HG03159 (cell line): Measurements from ENCODE around the gene TACC2.

Experiments used
- ATAC-seq: cut with Tn5 transposase; IDR thresholded peaks from one replicate; pipeline ENCODE4 v1.9.1; 2021; ENCODE audit warnings: mild to moderate bottlenecking, moderate library complexity; ENCODE audit not compliant: unreplicated experiment

Gene TACC2

DNA sequence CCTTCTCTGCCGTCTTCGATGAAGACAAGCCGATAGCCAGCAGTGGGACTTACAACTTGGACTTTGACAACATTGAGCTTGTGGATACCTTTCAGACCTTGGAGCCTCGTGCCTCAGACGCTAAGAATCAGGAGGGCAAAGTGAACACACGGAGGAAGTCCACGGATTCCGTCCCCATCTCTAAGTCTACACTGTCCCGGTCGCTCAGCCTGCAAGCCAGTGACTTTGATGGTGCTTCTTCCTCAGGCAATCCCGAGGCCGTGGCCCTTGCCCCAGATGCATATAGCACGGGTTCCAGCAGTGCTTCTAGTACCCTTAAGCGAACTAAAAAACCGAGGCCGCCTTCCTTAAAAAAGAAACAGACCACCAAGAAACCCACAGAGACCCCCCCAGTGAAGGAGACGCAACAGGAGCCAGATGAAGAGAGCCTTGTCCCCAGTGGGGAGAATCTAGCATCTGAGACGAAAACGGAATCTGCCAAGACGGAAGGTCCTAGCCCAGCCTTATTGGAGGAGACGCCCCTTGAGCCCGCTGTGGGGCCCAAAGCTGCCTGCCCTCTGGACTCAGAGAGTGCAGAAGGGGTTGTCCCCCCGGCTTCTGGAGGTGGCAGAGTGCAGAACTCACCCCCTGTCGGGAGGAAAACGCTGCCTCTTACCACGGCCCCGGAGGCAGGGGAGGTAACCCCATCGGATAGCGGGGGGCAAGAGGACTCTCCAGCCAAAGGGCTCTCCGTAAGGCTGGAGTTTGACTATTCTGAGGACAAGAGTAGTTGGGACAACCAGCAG, 221.7 kb downstream of the TACC2 start:
- no peak for ATAC-seq

DNA sequence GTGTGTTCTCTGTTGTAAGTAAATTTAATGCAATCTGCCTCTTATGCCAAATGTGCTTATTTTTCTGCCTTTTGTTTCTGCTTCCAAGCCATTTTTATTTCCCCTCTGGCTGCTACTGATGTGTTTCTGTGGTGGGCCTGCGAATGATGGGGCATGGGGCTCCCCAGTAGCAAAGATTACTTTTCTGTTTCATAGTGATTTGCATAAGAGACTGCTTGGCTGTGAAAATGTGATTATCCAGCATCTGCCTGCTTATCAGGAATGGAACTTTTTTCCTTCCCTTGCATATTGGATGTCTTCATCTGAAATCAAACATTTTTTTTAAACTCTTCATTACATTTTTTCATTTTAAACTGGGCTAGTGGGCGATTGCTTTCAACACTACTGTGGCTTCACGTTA, 224.4 kb downstream of the TACC2 start:
- no peak for ATAC-seq

DNA sequence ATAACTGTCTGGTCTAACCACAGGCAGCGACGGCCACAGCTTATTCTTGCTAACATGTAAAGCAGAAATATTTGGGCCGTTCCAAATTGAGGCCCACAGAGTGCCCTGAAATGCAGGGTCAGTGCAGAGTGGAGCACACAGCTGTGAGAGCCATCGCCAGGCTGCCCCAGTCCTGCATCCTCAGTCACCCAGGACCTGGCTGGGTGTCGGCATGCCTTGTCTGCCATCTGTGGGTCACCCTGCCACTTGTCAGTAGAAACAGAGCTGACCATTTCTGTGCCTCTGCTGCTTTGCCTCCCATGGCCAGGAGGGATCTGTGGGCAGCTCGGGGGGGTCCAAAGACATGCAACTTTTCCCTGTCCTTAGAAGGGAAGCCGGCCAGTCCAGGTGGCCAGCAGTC, 224.8 kb downstream of the TACC2 start:
- no peak for ATAC-seq

DNA sequence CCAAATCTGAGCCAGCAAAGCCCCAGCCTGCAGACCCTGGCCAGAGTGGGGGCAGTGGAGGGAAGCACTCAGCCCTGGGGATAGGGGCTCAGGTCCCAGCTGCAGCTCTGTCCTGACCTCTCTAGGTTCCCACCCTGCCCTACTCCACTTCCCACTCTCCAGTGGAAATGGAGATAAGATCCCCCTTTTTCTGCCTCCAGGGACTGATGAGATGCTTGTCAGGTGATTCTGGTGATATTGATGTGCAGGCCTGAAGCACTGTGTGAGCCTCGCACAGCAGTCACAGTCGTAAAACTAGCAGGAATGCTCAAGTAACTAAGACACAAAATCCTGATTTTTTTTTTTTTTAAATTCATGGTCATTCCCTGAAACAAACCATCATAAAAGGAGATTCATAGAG, 227.1 kb downstream of the TACC2 start:
- ATAC-seq: no peak

DNA sequence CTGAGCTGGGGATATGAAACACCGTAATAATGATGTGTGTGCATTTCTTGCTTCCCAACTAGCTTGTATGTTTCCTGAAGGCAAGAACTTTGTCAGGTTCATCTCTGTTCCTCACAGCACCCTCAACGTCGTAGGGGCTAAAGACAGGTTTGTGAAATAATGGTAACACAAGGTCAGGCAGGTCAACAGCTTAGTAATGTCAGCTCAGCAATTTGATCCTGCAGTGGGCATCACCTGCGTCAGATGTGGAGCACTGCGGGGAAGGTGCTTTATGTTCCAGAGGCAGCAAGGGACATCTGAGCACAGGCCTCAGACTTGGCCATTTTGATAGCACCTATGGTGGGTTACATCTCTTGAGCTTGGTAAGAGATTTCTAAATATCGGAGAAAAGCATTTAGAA, 230.4 kb downstream of the TACC2 start:
- ATAC-seq: no peak

DNA sequence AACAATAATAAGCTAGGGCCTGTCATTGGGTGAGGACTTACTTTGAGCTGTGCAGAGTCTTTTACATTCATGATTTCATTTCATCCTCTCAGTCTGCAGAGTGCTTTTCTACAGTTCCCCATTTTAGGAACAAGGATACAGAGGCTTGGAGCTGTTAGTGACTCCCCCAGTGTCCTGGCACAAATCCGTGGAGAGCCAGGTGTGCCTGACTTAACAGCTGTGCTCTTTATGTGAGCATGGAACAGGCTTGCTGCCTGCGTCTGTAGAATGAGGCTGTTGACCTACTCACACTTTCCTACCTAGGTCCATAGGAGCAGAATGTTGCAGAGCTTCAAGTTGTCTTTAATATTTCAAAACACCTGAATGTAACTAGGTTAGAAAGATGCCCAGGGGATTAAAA, 231.8 kb downstream of the TACC2 start:
- ATAC-seq: no peak

DNA sequence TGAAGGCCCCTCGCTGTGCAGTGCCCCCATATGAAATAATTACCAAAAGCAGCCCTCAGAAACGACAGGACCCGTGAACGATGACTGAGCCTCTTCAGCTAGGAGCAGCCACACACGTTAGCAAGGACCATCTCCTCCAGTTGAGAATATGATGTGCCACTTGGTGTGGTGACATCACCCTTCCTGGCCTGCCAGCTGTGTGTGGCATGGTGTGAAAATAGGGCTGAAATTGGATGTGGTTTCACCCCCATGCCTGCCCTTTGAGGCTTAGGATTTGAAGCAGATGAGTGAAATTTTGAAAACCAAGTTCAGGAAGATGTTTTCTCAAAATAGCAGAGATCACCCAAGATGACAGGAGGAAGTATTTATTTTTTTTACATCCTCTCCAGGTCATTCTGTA, 233.0 kb downstream of the TACC2 start:
- no peak for ATAC-seq

DNA sequence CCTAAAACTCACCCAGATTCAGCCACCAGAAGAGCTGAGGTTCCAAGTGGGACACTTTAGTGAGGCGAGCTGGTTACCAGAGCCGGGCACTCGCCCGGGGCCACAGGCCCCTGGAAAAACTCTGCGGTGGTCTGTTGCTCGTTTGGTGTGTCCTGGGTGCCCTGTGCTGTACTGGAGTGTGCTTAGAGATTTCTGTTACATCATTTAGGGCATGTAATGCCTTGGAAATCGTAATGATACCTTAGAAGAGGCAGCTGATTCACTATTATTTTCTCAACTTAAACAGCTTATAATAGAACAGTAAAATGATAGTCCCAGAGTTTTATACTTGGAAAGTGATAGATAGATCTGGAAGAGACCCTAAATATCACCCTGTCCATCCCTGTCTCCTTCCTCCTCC, 233.7 kb downstream of the TACC2 start:
- no peak for ATAC-seq

DNA sequence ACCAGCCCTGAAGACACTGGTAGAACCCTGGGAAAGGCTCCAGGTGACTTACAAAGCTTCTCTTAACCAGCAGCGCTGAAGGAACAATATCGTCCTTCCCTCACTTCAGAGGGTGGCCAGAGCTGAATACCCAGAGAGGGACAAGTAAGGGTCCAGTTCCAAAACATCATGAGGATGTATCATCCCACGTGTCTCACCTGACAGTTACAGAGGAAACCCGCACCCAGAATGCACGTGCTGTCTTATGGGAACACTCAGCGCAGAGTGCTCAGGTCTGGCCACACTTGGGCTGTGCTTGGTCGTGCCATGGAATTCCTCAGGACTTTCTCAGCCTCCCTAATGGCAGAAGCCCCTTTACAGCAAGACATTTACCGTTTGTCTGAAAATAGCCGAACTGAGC, 235.2 kb downstream of the TACC2 start:
- ATAC-seq: no peak

DNA sequence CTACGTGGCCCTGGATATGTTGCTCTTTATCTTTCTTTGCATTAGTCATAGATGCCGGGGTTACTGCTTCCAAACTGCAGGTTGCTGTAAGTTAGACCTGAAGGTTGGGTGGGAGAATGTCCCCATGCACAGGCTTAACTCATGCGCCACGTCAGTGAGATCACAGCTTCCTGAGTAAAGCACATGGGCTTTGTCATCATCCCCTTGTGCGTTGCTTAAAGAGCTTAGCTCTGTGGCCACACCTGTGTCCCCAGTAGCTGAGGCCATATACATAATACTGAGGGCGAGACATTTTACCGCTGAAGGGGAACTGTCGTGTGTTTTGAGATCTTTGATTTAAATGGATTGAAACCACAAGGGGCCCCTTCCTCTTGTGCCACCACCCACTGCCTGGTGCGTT, 236.4 kb downstream of the TACC2 start:
- no peak for ATAC-seq

DNA sequence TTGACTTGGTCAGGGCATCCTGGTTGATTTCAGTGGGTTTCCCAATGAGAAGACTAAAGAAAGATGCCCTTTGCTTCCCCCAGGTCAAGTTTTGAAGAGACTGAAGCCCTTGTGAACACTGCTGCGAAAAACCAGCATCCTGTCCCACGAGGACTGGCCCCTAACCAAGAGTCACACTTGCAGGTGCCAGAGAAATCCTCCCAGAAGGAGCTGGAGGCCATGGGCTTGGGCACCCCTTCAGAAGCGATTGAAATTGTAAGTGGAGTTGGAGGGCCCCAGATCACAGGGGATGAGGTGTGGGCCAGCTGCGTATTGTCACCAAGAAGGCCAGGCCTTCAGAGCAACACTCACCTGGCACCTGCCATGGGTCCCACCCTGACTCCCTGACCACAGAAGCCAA, 238.8 kb downstream of the TACC2 start:
- ATAC-seq: no peak

DNA sequence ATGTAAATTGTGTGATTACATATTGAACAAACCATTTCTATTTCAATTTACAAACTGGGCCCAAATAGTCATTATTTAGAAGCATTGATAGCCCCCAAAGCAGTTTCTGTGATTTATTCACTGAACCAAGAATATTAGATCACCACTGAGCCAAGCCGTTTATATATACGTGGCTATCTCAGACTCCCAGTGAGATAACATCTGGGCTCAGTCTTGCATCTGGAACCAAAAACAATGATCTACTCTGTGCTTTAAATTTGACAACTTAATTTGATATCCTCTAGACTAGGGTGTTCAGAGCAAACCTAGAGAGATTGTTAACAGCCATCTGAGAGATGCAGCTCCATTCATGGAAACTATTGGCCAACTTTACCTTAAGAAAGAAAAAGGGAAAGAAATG, 240.7 kb downstream of the TACC2 start:
- ATAC-seq: no peak

DNA sequence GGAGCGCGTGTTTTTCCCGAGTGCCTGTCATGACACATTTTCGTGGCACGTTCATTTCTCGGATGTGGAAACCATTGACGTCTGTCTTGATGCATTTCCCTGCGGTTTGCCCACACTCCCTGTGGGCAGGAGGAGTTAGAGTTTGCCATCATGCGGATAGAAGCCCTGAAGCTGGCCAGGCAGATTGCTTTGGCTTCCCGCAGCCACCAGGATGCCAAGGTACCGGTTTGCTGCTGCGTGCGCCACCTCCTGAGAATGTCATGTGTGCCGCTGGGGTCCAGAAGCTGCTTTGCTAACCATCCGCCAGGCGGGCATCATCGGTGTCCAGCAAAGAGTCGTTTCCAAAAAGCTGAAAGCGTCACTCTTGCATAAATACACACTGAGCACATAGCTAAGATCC, 241.3 kb downstream of the TACC2 start:
- no peak for ATAC-seq

DNA sequence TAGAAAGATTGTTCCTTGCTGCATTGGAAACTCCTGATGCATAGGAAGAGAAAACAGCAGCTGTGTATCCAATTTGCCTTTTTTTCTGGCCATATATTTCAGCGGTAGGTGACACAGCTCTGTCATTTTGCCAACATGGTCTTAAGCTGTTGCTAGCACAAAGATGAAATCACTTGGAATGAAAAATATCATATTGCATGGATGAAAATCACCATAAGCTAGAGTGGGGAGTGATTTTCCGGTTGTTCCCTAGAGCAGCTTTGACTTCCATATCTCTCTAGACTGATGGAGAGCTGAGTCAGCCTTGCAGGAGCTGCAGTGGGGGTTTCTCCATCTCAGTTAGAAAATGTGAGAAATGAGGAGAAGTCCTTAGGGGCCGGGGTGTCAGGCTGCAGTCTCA, 243.8 kb downstream of the TACC2 start:
- ATAC-seq: no peak

DNA sequence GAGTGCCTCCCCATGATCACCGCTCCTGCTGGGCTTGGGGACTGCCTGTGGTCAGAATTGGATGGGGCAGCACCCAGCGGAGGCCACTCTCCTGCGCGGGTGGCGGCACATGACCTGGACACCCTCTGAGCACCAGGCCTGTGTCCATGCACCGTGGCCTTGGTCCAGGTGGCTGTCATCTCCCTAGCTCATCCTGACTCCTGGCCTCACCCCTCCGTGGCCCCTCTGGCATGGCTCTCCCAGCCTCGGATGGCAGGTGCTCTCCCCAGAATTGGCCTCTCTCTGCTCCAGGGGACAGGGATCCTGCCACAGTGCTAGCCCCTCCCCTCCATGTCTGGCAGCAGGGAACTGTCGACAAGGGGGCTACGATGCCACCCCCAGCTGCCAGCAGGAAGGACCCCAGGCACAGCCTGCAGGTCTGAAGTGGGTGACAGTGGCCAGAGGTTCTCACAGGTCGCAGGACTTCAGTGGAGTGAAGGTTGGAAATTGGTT, 244.9 kb downstream of the TACC2 start:
- ATAC-seq: no peak

DNA sequence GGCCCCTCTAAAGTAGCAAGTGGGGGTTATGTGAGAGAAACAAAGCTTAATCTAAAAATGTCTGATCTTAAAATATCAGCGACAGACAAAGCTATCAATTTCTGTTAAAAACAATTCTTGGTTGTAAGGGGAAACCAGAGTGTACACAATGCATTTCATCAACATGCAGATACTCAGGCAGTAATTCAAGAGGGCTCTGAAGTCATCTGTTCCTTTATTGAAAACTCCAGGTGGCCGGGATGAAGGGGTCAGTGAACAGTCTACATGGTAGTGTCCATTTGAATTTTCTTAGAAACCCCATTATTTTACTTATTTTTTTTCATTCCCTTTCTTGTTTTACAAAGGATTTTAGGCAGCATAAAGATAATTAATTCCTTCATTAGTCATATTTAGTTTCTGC, 245.5 kb downstream of the TACC2 start:
- ATAC-seq: no peak

DNA sequence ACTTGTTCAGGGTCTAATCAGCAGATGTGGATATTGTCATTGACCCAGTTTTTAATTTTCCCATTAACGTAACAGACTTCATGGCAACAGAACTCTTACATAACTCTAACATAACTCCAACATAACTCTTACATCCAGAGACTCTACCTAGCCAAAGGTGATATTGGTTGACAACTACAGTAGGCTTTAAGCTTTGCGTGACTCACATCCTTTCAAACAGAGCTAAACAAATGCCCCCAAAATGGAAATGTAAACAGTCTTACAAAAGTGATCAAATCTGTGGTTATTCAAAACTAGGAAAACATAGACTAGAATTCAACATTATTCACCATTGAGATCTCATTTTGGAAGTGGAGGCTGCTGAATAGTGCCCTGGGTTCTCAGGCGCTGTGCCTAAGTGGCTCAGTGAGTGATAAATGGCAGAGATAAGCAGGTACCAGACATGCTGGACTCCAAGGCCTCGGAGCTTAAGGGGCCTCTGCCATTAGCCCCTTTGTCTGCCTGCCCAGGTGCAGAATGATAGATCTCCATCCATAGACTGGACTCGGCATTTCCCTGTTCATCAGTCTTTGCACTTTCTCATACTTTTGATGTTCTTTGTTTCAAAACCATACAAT, 247.8 kb downstream of the TACC2 start:
- no peak for ATAC-seq

DNA sequence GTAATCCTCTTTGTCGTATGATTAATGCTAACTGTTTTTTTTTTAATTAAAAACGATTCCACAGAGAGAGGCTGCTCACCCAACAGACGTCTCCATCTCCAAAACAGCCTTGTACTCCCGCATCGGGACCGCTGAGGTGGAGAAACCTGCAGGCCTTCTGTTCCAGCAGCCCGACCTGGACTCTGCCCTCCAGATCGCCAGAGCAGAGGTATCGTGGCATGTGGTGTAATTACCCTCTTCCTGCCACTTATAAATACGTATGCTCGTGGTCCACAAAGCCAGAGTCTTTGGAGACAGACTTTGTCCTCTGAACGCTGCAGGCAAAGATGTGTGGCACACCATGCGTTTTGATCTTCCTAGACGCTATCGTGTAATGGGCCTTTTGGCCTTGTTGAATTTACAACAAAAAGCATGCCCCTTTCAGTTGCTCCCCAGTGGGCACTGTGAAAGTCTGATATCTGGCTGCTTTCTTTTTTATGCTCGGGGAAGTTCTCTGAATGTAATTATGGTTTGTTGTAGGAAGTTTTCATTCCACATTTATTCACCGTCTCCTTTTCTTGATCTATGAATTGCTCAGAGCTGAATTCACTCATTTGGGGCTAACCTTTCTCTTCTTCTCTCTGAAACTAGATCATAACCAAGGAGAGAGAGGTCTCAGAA, 248.5 kb downstream of the TACC2 start:
- ATAC-seq: no peak

DNA sequence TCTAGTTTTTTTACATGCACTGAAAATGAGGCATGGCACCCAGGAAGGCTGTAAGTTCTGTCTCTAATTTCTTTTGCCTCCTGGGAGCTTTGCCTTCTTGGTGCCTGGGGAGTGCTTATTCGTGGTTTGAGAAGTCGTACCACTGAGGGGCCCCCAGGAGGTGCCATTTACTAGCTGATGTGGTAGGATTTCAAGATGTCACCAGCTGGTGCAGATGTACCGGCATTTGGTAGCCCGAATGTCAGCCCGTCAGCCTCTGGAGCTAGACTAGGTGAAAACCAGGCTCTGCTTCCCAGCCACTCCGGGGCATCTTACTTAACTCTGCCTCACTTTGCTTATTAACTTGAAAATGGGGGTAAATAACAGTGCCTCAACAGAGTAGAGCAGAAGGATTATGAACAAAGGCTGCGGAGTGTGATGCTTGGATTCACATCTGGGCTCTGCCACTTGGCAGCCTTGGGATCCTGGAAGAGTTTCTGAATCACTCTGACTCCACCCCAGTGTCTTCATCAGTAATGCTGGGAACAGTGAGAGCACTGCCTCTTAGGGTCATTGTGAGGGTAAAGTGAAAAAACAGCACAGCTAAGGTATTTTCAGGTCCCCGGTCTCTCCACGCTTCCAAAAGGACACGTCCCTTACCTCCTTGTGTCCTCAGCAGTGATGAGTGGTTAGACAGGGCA, 250.8 kb downstream of the TACC2 start:
- no peak for ATAC-seq

DNA sequence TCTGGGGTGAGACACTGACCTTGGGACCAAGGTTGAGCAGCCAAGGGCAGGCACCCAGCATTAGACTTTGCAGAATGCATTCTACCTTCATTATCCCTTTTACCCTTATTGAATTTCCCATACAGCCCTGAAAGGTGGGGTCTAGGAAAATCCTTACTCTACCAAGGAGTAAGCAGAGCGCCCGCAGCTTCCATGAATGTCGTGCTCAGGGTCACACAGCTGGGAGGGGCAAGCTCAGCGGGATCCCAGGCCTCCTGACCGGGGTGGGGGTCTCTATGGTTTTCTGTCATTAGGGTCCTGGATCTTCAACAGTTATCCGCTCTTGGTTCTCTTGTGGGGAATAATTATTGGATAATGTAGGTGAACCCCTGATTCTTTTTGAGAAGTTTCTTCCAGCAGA, 251.4 kb downstream of the TACC2 start:
- no peak for ATAC-seq

DNA sequence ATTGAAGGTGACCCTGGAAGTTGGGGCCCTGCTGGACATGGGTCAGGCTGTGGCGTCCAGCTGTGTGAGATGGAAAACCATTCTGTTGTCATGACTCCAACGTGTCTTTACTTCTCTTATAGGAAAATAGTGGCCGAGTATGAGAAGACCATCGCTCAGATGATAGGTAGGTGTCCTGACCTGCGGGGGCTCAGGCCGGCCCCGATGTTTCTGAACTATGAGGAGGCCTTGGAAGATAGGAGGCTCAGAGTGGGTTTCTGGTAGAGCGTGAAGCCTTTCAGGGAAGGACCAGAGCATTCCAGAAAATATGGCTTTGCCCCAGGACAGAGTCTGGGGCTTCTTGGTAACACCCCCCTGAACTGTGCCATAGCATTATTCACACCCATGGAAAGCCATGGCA, 252.9 kb downstream of the TACC2 start:
- no peak for ATAC-seq

DNA sequence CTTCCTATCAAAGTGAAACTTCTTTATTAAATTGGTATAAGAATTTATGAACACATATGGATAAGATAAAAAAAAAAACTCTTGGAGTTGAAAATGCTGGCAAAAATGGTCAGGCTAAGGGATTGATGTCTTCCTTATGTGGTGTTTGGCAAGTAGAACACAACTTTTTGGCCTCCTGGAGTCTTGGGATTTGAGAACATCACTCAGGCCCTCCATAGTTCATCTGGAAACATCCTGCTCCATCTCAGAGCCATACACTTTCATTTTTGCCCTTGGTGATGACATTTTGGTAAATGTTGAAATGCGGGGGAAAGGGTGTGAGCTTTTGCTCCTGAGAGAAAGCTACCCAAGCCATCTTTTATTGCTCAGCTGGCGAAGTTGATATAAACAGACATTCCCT, 254.6 kb downstream of the TACC2 start:
- no peak for ATAC-seq
